IMR-90 (cell line): ENCODE data around the gene ARHGEF37.

Experiments
- MXI1 ChIP-seq: IDR thresholded peaks from 2 replicates; pipeline ENCODE4 v1.6.1; 2012; ENCODE audit warnings: low read depth, mild to moderate bottlenecking, low read length, moderate library complexity, borderline replicate concordance
- SMC3 ChIP-seq: fragments of 150-350 bp; IDR thresholded peaks from 2 replicates; pipeline ENCODE4 v1.6.1; 2016; ENCODE audit warnings: low read depth, mild to moderate bottlenecking, antibody characterized with exemption, low read length, moderate library complexity

DNA sequence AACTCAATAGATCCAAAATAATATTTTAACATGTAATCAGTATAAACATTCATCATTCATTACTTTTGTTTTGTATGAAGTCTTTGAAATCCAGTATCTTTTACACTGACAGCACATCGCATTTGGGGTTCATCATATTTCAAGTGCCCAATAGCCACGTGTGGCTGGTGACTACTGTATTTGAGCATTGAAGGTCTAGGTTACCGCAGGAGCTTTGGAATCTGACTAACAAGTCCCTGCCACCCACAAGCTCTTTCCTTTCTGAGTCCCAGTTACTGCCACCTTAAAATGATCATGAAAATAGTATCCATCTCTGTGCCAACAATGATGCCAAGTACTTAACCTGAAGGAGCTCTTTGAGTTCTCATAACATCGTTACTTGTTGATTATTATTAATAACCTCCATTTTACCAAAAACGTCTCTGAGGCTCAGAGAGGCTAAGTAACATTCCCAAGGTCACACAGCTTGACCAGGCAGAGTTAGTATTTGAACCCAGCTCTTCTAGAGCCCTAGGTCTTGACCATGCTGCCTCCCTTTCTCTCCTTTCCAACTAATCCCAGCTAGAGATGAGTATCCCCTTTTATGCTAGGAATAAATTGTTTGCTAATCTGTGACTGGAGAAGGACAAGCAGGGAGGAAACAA lies 24.2 kb downstream of the ARHGEF37 start:
- TF ChIP-seq MXI1 (no peak), SMC3 (no peak)
